Heart left ventricle (tissue), 16 donors: ENCODE results near the gene PRDM8. TPM values are rescaled to one million over a fixed set of nuclear protein-coding genes. Genes with fewer than 3 reads are reported as not detected.

Source experiments
- ATAC-seq, 4 donors: fragments of 200-7000 bp; cut with Tn5 transposase; one replicate each; pipeline ENCODE4 v1.9.1; 2020 to 2022; ENCODE audit warnings: moderate library complexity in 4 of 4, mild to moderate bottlenecking in 3 of 4, moderate number of reproducible peaks in 1 of 4
- DNase-seq, 5 donors: peaks; one replicate each; pipeline ENCODE4 v3.0.0-alpha.2; 2020
- H3K27ac ChIP-seq, 12 donors: fragments of 200-600 bp; sonication (generic) in 4 of 12; one replicate each; pipeline versions ENCODE4 v1.5.0 to v1.8.0; 2016 to 2022; ENCODE audit warnings: mild to moderate bottlenecking in 2 of 12
- H3K27me3 ChIP-seq, 9 donors: fragments of 200-600 bp; sonication (generic) in 2 of 9; one replicate each; pipeline versions ENCODE4 v1.5.1 to v1.8.0; 2016 to 2022; ENCODE audit warnings: mild to moderate bottlenecking in 3 of 9
- H3K36me3 ChIP-seq, 9 donors: fragments of 200-600 bp; sonication (generic) in 2 of 9; one replicate each; pipeline versions ENCODE4 v1.5.0 to v1.8.0; 2018 to 2022; ENCODE audit warnings: mild to moderate bottlenecking in 2 of 9
- H3K4me1 ChIP-seq, 12 donors: fragments of 200-600 bp; sonication (generic) in 4 of 12; one replicate each; pipeline versions ENCODE4 v1.5.0 to v1.8.0; 2016 to 2022; ENCODE audit warnings: mild to moderate bottlenecking in 3 of 12
- H3K4me3 ChIP-seq, 12 donors: fragments of 200-600 bp; sonication (generic) in 4 of 12; one replicate each; pipeline versions ENCODE4 v1.5.0 to v1.8.0; 2017 to 2022; ENCODE audit warnings: mild to moderate bottlenecking in 9 of 12, moderate library complexity in 4 of 12
- H3K9me3 ChIP-seq, 12 donors: fragments of 200-600 bp; sonication (generic) in 4 of 12; one replicate each; pipeline versions ENCODE4 v1.5.0 to v1.8.0; 2016 to 2022; ENCODE audit warnings: mild to moderate bottlenecking in 1 of 12
- POLR2A ChIP-seq, 2 donors: fragments of 450-650 bp; IDR thresholded peaks; one replicate each; pipeline ENCODE4 v1.6.1; 2017; ENCODE audit warnings: antibody characterized with exemption in 2 of 2, mild to moderate bottlenecking in 2 of 2, moderate library complexity in 2 of 2
- WGBS, 4 donors: extraction: QIAGEN DNeasy Blood & Tissue Kit in 2 of 4; methylation state at CpG; one replicate each; pipeline versions ENCODE4 v1.1.5 to v1.1.7; 2013 to 2018; 5-methylcytosine and 5-hydroxymethylcytosine counted together
- intact Hi-C, 10 donors: fragments of 100-400 bp; cut with DNase I; formaldehyde crosslinking; loops; one replicate each; pipeline versions ENCODE4 v1.11.1 to v1.14.2; 2022
- polyA plus RNA-seq, 2 donors: library from polyadenylated mRNA; stranded (reverse); fragments of 200-250 nt; gene quantifications; one replicate each; pipeline ENCODE4 v1.2.3, GENCODE V29; 2013
- total RNA-seq, 9 donors: library from RNA; depleted of rRNA in 2 of 9; stranded (reverse); fragments of >200 nt in 2 of 9; fragmentation: NEBNext Ultra II Directional in 3 of 9; extraction: Animal tissue kit (Norgen Biotek cat#: 25700) in 3 of 9; gene quantifications; one replicate each; pipeline versions ENCODE4 v1.1.0 to v1.2.4, GENCODE V29; 2016 to 2023
- TF ChIP-seq, protein P1 (sequence below), 12 donors: fragments of 200-600 bp; sonication (generic) in 4 of 12; IDR thresholded peaks; one replicate each; pipeline versions ENCODE4 v1.5.0 to v1.8.0; 2018 to 2022; ENCODE audit warnings: antibody characterized with exemption in 12 of 12, mild to moderate bottlenecking in 5 of 12
- donor health status: ischemic (EF 13 %, LVEDD 7.1; RV severe dilation, severe dysfunction).
- donor health status: healthy with polysubstance abuse.
- donor health status: DM: no; HTN: yes; CAD: no.
- donor health status: DM: no; HTN: no; CAD: no.
- donor health status: ischemic (EF 25% LVEDD 6.9; RV normal size, moderate dysfunction).
- donor health status: ischemic (EF 25% LVEDD 5.7; RV mildly dilated, moderate dysfunction).
- donor health status: healthy.
- donor health status: DM: yes; HTN: yes; CAD: no.
- donor health status: ischemic (EF 35%, LVEDD 5.7; RV mildly dilated, moderate dysfunction).
- donor health status: nonischemic (EF 11% LVEDD 7.7; RV severe dilation, severe dysfunction).
- donor health status: DM: yes; HTN: yes; CAD: no.
- donor health status: PGD.
- donor health status: ischemic (EF 29% LVEDD 5.4; RV normal size, mild dysfunction).
- donor health status: nonischemic (EF 23%, LVEDD 6.1; RV moderate dilation, normal function).

PRDM8 gene
- total and polyA plus RNA-seq, 11 donors = 0.26 to 1.9 (median 0.80) TPM

DNA sequence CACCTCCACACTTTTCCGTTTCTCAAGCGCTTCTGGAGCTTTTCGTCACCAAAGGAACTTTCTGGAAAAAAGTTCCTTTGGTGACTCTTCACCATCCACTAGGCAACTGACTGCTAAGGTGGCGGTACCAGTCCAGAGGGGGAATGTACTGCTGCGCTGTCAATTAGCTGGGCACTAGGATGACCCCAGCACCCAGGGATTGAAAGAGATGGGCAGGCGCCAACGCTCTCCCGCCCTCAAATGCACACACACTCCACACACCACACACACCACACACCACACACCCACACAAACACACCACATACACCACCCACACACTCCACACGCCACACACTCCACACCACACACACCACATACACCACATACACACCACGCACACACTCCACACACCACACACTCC is 10.4 kb downstream of the PRDM8 start:
- H3K27me3 ChIP-seq = peaks cover 0 to 47% (median 8%) of the 10 kb centered on the region in 9 donors
- DNase-seq (no peak), ATAC-seq (no peak)
- WGBS, 4 donors = 81 to 84% (median 83%) methylated on average over 10 of the region's 10 CpGs
- H3K36me3 ChIP-seq = no peaks in the 10 kb centered on the region
- H3K4me1 ChIP-seq = peaks cover 0 to 17% (median 7%) of the 10 kb centered on the region in 12 donors
- H3K4me3 ChIP-seq = no peak overlapping the region
- TF ChIP-seq POLR2A (IDR thresholded peaks at IDR 0.05) = no peak
- TF ChIP-seq, protein P1, sequence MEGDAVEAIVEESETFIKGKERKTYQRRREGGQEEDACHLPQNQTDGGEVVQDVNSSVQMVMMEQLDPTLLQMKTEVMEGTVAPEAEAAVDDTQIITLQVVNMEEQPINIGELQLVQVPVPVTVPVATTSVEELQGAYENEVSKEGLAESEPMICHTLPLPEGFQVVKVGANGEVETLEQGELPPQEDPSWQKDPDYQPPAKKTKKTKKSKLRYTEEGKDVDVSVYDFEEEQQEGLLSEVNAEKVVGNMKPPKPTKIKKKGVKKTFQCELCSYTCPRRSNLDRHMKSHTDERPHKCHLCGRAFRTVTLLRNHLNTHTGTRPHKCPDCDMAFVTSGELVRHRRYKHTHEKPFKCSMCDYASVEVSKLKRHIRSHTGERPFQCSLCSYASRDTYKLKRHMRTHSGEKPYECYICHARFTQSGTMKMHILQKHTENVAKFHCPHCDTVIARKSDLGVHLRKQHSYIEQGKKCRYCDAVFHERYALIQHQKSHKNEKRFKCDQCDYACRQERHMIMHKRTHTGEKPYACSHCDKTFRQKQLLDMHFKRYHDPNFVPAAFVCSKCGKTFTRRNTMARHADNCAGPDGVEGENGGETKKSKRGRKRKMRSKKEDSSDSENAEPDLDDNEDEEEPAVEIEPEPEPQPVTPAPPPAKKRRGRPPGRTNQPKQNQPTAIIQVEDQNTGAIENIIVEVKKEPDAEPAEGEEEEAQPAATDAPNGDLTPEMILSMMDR (IDR thresholded peaks at IDR 0.05) = no peak
- H3K27ac ChIP-seq = no peak overlapping the region
- intact Hi-C loops = no loop called here
- no peaks in the 10 kb centered on the region for H3K9me3 ChIP-seq

DNA sequence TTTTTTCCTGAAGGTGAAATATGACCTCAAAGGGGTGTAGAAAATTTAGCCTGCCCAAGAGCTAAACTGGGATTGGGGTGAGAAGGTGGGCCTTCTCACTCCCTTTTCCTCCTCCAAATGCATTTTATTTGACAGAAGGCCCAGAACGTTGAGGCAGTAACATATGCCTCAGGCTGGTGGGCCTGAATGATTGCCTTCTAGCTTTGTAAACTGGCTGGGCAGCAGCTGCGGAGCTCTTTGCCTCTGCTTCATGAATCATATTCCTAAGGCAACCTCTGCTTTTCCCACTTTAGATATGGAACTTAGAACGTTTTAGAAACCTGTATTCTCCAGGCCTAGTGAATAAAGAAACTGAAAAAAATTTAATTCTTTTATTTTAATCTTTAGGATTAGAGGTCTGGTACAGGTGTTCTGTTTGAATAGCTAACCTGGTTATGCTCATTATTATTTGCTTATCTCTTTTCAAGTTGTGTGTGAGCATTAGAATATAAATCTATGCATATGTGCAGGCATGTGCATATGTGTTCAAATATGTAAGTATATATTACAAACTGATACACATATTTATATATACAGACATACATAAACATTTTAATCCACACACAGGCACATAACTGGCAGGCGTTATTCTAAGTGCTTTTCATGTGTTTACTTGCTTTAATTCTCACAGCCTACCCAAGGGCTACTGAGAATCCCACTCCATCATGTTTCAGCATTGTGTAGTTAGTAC is 11.5 kb downstream of the PRDM8 start:
- Histone ChIP-seq H3K27ac (no peak overlapping the region), H3K4me3 (no peak overlapping the region), H3K9me3 (no peaks in the 10 kb centered on the region), H3K36me3 (no peaks in the 10 kb centered on the region), H3K27me3 (peaks cover 0 to 37% (median 4%) of the 10 kb centered on the region in 9 donors), H3K4me1 (peaks cover 0 to 11% (median 5%) of the 10 kb centered on the region in 12 donors)
- no peak for DNase-seq
- TF ChIP-seq, protein P1 (IDR thresholded peaks at IDR 0.05) = no peak
- WGBS, 4 donors = 80 to 86% (median 81%) methylated on average over 4 of the region's 4 CpGs
- no peak for ATAC-seq
- intact Hi-C loops = no loop called here

DNA sequence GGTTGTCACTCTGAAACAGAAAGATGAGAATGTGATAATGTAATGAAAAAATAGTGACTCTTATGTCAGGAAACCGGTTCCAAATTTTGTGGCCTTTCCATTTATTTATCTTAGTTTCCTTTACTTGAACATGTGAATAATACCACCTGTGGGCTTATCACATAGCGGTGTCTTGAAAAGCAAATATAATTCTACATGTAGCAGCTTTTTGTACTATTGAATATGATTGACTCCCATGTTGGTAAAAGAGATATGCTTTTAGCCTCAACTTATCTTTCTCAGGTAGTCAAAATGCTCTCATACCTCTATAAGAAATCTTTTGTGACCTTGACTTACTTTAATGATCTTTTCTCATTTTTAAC is 12.0 kb downstream of the PRDM8 start:
- 95 to 99% (median 96%) methylated on average over 2 of the region's 2 CpGs for WGBS, 4 donors
- Histone ChIP-seq H3K4me1 (peaks cover 0 to 11% (median 5%) of the 10 kb centered on the region in 12 donors), H3K4me3 (no peak overlapping the region), H3K27ac (no peak overlapping the region), H3K9me3 (no peaks in the 10 kb centered on the region), H3K36me3 (no peaks in the 10 kb centered on the region), H3K27me3 (peaks cover 0 to 37% (median 4%) of the 10 kb centered on the region in 9 donors)
- ATAC-seq = no peak
- intact Hi-C loops = no loop called here
- DNase-seq = no peak
- TF ChIP-seq POLR2A (IDR thresholded peaks at IDR 0.05) = no peak
- TF ChIP-seq, protein P1 (IDR thresholded peaks at IDR 0.05) = no peak

DNA sequence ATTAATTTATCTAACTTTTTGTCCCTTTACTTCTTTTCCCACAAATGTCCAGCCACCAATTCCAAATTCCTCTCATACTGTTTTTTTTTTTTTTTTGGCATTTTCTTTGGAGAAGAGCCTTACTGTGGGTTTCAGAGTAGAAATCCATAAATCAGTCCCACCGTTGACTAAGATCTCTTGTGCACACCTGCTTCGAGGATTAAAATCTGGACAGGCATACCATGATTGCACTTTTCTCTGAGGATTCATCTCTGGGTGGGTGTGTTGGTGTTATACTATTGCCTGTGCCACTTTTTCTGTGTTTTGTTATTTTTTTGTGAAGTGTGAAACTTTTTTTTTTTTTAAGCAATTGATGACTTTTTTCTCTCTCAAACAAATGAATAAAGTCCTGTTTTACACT is 13.2 kb downstream of the PRDM8 start:
- no peak for DNase-seq
- 71 to 84% (median 78%) methylated on average over 2 of the region's 2 CpGs for WGBS, 4 donors
- Histone ChIP-seq H3K9me3 (no peaks in the 10 kb centered on the region), H3K4me3 (no peak overlapping the region), H3K4me1 (peaks cover 0 to 11% (median 5%) of the 10 kb centered on the region in 12 donors), H3K36me3 (no peaks in the 10 kb centered on the region), H3K27ac (no peak overlapping the region), H3K27me3 (peaks cover 0 to 37% (median 4%) of the 10 kb centered on the region in 9 donors)
- intact Hi-C loops = loop anchor here in 5 of 10 donors (10.0 kb wide), 5 partner anchors 114 to 1256 kb away; no protein-coding TSS in a partner anchor
- TF ChIP-seq POLR2A (IDR thresholded peaks at IDR 0.05) = no peak
- TF ChIP-seq, protein P1 (IDR thresholded peaks at IDR 0.05) = no peak
- no peak for ATAC-seq
